ENCODE data around the gene MFSD6.

Gene MFSD6

GRCh38 chr2:190441564-190441963, 33.4 kb downstream of the MFSD6 start:
- no peak for DNase-seq

- DNase-seq: no peak
Measured at GRCh38 chr2:190443055-190443454, 34.9 kb downstream of the MFSD6 start.

GRCh38 chr2:190443778-190444481, 35.8 kb downstream of the MFSD6 start:
- DNase-seq: no peak

GRCh38 chr2:190444976-190445375, 36.8 kb downstream of the MFSD6 start:
- no peak for DNase-seq

DNA sequence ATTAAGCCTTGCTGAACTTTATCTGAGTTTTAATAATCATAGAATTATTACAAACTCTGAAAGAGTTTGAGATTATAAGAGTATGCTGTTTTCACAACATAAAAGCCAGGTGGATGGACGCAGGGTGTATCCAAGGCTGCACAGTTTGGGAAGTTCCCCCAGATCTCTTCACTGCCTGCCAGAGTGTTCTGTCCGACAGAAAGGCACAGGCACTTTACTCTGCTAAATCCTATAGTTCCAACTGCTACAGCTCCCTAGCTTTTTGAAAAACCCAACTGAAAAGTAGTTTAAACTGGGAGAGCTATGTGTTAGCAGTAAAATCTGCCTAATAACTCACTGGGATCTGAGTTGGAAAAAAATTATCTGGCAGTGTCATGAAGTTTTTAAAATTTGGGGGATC, 38.0 kb downstream of the MFSD6 start:
- no peak for DNase-seq

GRCh38 chr2:190446750-190447516, 38.8 kb downstream of the MFSD6 start:
- no peak for DNase-seq

- no peak for DNase-seq
Measured at GRCh38 chr2:190447766-190448165, 39.6 kb downstream of the MFSD6 start.

GRCh38 chr2:190449925-190450324, 41.8 kb downstream of the MFSD6 start:
- DNase-seq: no peak

DNA sequence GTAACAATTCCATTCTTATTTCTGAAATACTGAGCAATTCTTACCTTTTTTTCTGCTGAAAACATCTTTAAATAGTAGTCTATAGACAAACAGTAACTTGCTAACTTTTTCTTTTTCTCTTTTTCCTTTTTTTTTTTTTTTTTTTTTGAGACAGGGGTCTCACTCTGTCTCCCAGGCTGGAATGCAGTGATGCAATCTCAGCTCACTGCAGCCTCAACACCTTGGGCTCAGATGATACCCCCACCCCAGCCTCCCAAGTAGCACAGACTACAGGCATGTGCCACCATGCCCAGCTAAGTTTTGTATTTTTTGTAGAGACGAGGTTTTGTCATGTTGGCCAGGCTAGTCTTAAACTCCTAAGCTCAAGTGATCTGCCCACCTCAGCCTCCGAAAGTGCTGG, 42.2 kb downstream of the MFSD6 start:
- no peak for DNase-seq

DNA sequence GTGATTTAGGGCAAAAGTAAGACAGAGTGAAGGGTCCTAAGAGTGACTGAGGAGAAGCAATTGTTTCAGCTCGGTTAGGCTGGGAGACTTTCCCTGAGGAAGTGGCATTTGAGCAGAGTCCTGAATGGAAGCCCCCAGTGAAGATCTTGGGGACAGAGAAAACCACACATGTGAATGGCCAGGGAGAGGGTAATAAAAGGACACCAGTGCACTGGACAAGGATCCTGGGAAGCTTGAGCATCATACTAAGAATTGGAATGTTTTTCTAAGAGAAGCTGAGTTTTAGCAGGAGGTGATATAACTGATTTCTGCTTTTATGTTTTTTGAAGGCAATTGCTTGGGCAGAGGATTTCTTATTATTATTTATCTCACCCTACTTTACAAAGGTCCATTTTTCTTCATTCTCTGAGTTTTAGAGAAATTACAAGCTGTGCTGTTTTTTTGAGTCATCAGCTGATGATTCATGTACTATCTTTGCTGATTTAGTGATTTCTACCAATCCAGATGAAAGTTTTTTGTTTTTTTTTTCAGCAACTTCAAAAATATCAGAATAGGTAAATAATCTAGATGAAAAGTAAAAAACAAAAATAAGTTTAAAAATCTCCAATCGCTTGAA, 43.5 kb downstream of the MFSD6 start:
- no peak for DNase-seq

DNA sequence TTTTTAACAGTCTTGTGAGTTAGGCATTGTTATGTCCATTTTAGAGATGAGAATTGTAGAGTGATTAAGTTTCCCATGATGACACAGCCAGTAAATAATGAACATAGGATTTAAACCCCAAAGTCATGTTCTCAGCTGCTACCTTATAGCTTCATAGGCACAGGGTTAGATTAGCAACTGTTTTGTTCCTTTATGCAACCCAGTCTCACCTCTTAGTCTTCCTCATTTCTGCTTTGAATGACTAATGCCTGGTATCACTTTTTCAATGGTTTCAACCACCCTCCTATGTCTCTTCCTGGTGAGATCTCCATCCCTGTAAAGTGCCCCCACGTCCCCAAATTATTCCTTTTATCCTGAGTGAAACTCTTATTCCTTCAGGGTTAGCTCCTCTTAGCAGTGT, 44.3 kb downstream of the MFSD6 start:
- peak; percentile 40 for DNase-seq

- DNase-seq: no peak
Measured at GRCh38 chr2:190454795-190455194, 46.6 kb downstream of the MFSD6 start.

- DNase-seq: peak; percentile 15
Measured at GRCh38 chr2:190455358-190456095, 47.4 kb downstream of the MFSD6 start.

- no peak for DNase-seq
Measured at GRCh38 chr2:190456833-190457232, 48.7 kb downstream of the MFSD6 start.

GRCh38 chr2:190457256-190457655, 49.1 kb downstream of the MFSD6 start:
- DNase-seq: no peak

GRCh38 chr2:190458352-190459107, 50.4 kb downstream of the MFSD6 start:
- DNase-seq: no peak

- DNase-seq: no peak
Measured at GRCh38 chr2:190459881-190460280, 51.7 kb downstream of the MFSD6 start.

DNA sequence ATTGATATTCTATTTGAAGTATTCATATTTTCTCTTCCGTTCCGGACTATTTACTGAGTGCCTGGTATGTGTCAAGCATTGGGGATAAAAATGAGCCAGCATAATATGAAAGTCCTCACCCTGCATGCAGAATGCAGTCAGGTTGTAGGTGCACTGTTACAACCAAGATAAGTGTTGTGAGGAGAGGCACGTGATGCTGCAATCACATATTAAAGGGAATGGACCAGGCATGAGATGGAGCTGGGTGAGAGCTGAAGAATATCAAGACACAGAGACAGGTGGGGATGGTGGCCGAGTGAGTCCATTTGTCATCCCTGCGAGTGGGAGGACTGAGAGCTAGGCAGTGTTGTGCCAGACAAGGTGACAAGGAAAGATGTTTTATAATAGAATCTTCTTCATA, 52.3 kb downstream of the MFSD6 start:
- no peak for DNase-seq

DNA sequence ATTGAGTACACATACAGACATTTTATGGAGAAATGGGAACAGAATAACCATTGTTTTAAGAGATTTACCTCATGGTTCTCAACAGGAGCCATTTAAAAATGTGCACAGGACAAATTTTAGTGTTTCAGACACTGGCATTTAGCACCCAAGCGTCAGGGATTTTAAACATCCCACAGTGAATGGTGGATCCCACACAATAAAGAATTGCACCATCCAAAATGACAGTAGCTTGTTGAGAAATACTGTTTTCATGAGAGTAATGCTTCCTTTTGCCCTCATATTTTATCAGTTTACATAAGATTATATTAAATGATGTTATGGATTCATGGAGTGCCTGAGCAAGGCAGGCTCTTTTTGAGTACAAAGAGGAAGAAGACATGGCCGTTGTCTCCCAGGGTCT, 54.0 kb downstream of the MFSD6 start:
- DNase-seq: no peak

DNA sequence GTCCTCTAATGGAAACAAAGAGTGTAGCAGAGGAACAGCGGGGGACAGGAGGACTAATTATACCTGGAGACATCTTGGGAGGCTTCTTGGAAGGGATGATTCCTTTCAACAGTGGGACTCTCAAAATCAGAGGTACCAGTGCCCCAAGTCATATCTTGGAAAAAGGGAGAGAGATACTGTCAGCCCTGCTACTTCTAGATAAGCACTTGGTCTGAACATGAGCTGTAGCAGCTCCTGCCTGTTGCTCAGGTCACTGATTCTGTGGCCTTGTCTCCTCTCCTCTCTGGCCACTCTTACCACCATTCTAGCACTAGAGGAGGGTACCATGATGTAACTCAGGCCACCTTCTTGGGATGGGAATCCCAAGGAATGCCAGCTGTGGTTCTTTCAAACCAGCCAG, 54.5 kb downstream of the MFSD6 start:
- no peak for DNase-seq

GRCh38 chr2:190465060-190465459, 56.9 kb downstream of the MFSD6 start:
- no peak for DNase-seq

DNA sequence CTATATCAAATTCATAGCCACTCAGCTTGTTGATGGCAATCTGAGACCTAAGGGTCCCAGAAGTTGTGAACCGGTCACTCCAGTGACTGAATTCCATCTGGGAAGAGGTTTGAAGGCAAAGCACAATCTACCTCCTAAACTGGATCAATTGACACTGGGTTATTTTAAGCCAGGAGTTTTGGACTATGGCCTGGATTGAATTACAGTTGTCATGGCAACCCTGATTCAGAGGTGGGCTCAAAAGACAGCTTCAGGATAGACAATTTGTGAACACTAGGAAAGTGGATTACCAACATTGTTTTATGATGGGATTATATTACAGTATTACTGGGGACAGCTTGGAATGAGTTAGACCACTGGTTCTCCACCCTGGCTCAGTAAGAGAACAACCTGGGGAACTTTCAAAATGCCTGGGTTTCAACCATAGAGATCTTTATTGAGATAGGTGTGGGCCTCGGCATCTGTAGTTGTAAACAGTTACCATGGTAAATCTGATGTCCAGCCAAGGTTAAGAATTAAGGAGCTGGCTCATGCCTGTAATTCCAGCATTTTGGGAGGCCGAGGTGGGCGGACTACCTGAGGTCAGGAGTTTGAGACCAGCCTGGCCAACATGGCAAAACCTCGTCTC, 58.8 kb downstream of the MFSD6 start:
- DNase-seq: no peak

Measured in MV-4-11 (cell line).